Omental fat pad (tissue), 4 donors: ENCODE measurements around the gene EHD2. TPM values are rescaled to one million over a fixed set of nuclear protein-coding genes. Genes with fewer than 3 reads are reported as not detected.
"Not testable (repeated sequence)": the region's sequence is repeated elsewhere in the genome, so short reads cannot be mapped to it uniquely, and the experiment has no call there.

Experiments
- ATAC-seq: fragments of 150-250 bp; one replicate; pipeline ENCODE4 v1.9.1; 2016; ENCODE audit warnings: mild to moderate bottlenecking, moderate library complexity; ENCODE audit not compliant: low FRiP score
- DNase-seq: peaks from one replicate; pipeline ENCODE4 v3.0.0-alpha.2; 2019; ENCODE audit warnings: low spot score
- CTCF ChIP-seq, 3 donors: fragments of 450-650 bp; IDR thresholded peaks; one replicate each; pipeline ENCODE4 v1.5.1; 2016 to 2017; ENCODE audit warnings: antibody characterized with exemption in 3 of 3, mild to moderate bottlenecking in 3 of 3, moderate library complexity in 2 of 3
- total RNA-seq, 4 donors: library from RNA; depleted of rRNA; stranded (reverse); fragments of >200 nt; gene quantifications; one replicate each; pipeline ENCODE4 v1.1.0, GENCODE V29; 2016

EHD2 gene
- total RNA-seq, 4 donors from 2014 or later: 93.5 to 184 (median 124) TPM

GRCh38 chr19:47716270-47716937 is 3.2 kb downstream of the EHD2 start:
- DNase-seq (no peak), ATAC-seq (no peak)
- TF ChIP-seq CTCF (IDR thresholded peaks at IDR 0.05): no peak

DNA sequence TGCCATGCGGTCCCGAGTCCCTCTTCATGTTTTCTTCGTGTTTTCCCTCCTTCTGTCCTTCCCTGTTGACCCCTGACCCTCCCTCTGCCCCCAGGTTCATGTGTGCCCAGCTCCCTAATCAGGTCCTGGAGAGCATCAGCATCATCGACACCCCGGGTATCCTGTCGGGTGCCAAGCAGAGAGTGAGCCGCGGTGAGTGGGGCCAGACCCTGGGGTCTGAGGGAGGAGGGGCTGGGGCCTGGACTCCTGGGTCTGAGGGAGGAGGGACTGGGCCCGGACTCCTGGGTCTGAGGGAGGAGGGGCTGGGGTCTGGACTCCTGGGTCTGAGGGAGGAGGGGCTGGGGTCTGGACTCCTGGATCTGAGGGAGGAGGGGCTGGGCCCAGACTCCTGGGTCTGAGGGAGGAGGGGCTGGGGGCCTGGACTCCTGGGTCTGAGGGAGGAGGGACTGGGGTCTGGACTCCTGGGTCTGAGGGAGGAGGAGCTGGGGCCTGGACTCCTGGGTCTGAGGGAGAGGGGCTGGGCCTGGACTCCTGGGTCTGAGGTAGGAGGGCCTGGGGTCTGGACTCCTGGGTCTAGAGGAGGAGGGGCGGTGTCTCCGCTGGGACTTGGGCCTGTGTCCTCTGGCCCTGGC is 5.3 kb downstream of the EHD2 start:
- DNase-seq, ATAC-seq: not testable (repeated sequence)

DNA sequence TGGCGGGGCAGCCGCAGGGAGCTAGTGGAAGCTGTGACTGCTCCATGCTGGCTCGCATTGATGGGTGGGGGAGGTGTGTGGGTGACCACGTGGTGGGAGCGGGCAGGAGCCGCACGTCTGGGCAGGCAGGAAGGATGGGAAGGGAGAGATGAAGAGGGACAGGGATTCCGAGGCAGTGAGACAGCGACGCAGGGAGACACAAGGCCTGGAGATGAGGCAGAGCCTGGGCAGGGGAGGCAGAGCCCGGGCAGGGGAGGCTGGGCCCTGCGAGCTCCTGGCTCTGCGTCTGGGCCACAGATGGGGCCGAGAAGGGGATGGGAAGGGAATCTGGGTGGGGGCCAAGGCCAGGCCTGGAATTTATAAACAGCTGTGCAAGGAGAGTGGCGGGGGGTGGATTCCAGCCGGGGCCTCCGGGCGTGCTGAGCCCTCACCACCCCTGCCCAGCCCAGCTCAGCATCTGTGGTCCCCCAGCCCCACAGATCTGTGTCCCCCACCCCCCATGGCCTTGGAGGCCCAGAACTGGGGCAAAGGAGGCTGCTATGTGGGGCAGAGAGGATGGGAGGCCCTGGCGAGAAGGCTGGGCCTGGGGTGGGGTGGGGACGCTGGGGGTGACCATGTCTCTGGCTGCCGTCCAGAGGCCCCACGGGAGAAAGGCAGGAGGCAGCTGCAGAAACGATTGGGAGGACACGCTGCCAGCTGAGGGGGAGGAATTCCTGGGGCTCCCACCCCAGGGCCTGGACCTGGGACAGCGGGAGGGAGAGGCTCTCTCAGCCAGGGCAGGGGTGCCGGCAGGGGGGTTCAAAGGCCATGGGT is 6.0 kb downstream of the EHD2 start:
- ATAC-seq: peak; percentile 86
- peak; percentile 47 for DNase-seq
- no peak for TF ChIP-seq CTCF (IDR thresholded peaks at IDR 0.05)

- TF ChIP-seq CTCF (IDR thresholded peaks at IDR 0.05): no peak
- DNase-seq (no peak), ATAC-seq (no peak)
Measured at GRCh38 chr19:47720669-47721422, 7.6 kb downstream of the EHD2 start.

DNA sequence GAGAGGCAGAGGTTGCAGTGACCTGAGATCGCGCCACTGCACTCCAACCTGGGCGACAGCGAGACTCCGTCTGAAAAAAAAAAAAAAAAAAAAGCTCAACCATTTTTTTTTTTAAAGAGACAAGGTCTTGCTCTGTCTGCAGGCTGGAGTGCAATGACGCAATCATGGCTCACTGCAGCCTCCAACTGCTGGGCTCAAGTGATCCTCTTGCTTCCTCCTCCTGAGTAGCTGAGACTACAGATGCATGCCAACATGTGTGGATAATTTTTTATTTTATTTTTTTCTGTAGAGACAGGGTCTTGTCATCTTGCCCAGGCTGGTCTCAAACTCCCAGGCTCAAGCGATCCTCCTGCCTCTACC is 10.3 kb downstream of the EHD2 start:
- ATAC-seq: no peak
- no peak for TF ChIP-seq CTCF (IDR thresholded peaks at IDR 0.05)
- no peak for DNase-seq

DNA sequence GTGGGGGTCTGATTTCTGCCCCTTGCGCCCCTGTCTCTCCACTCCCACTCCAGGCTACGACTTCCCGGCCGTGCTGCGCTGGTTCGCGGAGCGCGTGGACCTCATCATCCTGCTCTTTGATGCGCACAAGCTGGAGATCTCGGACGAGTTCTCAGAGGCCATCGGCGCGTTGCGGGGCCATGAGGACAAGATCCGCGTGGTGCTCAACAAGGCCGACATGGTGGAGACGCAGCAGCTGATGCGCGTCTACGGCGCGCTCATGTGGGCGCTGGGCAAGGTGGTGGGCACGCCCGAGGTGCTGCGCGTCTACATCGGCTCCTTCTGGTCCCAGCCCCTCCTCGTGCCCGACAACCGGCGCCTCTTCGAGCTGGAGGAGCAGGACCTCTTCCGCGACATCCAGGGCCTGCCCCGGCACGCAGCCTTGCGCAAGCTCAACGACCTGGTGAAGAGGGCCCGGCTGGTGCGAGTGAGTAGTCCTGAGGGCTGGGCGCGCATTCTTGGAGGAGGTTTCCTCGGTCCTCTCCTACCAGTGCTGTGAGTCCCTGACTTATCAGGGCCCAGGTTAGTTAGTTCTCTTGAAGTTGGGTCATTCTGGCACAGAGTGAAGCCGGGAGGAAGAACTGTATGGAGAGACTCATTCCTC is 12.7 kb downstream of the EHD2 start:
- ATAC-seq (no peak), DNase-seq (no peak)
- no peak for TF ChIP-seq CTCF (IDR thresholded peaks at IDR 0.05)
